B cell (primary cell): Measurements from ENCODE around the gene ADCY10. TPM values are rescaled to one million over a fixed set of nuclear protein-coding genes. Genes with fewer than 3 reads are reported as not detected.

Experiments used
- ATAC-seq: fragments of 200-7000 bp; cut with Tn5 transposase; one replicate; pipeline ENCODE4 v1.10.0; 2021; ENCODE audit warnings: low read depth, mild to moderate bottlenecking, moderate number of reproducible peaks, moderate library complexity
- CTCF ChIA-PET: fragments of 350-600 bp; sonication (Branson Sonifier 250); formaldehyde crosslinking; loops from one replicate; lab custom pipeline; 2021; ENCODE audit warnings: antibody characterized with exemption, inconsistent platforms; lab: Charles Lee
- POLR2A ChIA-PET: fragments of 350-600 bp; sonication (Branson Sonifier 250); formaldehyde crosslinking; loops from one replicate; lab custom pipeline; 2021; ENCODE audit warnings: antibody characterized with exemption; lab: Charles Lee
- DNase-seq: peaks from one replicate; pipeline ENCODE4 v3.0.0; 2013
- H2AFZ ChIP-seq: 2 replicates; pipeline ENCODE4 v1.6.1; 2012; ENCODE audit warnings: mild to moderate bottlenecking, low read depth, low read length; ENCODE audit not compliant: insufficient read depth, poor library complexity, severe bottlenecking
- H3K27ac ChIP-seq, 2 donors: 1 replicate in 1 of 2; 2 replicates in 1 of 2; pipeline ENCODE4 v1.5.1; 2012 to 2013; ENCODE audit warnings: low read length in 2 of 2, mild to moderate bottlenecking in 2 of 2, moderate library complexity in 1 of 2
- H3K27me3 ChIP-seq, 4 experiments: fragments of 200-600 bp in 1 of 4; sonication (generic) in 1 of 4; replicated peaks in 1 of 4; 1 replicate in 2 of 4; 2 replicates in 2 of 4; pipeline versions ENCODE4 v1.6.1 to v1.7.0; 2013 to 2016; ENCODE audit warnings: low read length in 3 of 4, mild to moderate bottlenecking in 2 of 4, mixed read lengths in 1 of 4, moderate library complexity in 1 of 4; ENCODE audit not compliant: insufficient read depth in 4 of 4, control insufficient read depth in 3 of 4; ENCODE audit errors: control extremely low read depth in 1 of 4
- H3K36me3 ChIP-seq, 2 experiments: replicated peaks in 1 of 2; 1 replicate in 1 of 2; 2 replicates in 1 of 2; pipeline versions ENCODE4 v1.6.1 to v1.7.1; 2013; ENCODE audit warnings: low read length in 1 of 2; ENCODE audit not compliant: insufficient read depth in 2 of 2, control insufficient read depth in 1 of 2; ENCODE audit errors: control extremely low read depth in 1 of 2, extremely low read depth in 1 of 2
- H3K4me1 ChIP-seq, 2 donors: fragments of 200-600 bp in 1 of 2; sonication (generic) in 1 of 2; 1 replicate in 1 of 2; 2 replicates in 1 of 2; pipeline versions ENCODE4 v1.5.1 to v1.6.1; 2013 to 2017; ENCODE audit warnings: low read length in 2 of 2; ENCODE audit not compliant: control insufficient read depth in 2 of 2, insufficient read depth in 2 of 2
- H3K4me2 ChIP-seq: replicated peaks from 2 replicates; pipeline ENCODE3; 2012; ENCODE audit warnings: mild to moderate bottlenecking, low read depth, low read length; ENCODE audit not compliant: poor library complexity, severe bottlenecking
- H3K4me3 ChIP-seq, 5 experiments: fragments of 200-600 bp in 1 of 5; sonication (generic) in 1 of 5; 1 replicate in 3 of 5; 2 replicates in 2 of 5; pipeline versions ENCODE4 v1.5.1 to v1.7.0; 2011 to 2016; ENCODE audit warnings: low read length in 4 of 5, mild to moderate bottlenecking in 4 of 5, low read depth in 2 of 5, control low read depth in 1 of 5, moderate library complexity in 1 of 5; ENCODE audit not compliant: insufficient read depth in 1 of 5; ENCODE audit errors: control extremely low read depth in 1 of 5, extremely low read depth in 1 of 5
- H3K79me2 ChIP-seq: fragments of 200-600 bp; sonication (generic); one replicate; pipeline ENCODE4 v1.6.0; 2016; ENCODE audit warnings: low read length; ENCODE audit not compliant: control insufficient read depth, insufficient read depth
- H3K9ac ChIP-seq: fragments of 200-600 bp; sonication (generic); 2 replicates; pipeline ENCODE4 v1.6.1; 2017; ENCODE audit warnings: mild to moderate bottlenecking, low read length, moderate library complexity
- H3K9me3 ChIP-seq, 3 donors: one replicate each; pipeline versions ENCODE4 v1.6.1 to v1.7.1; 2013; ENCODE audit warnings: low read length in 2 of 3; ENCODE audit not compliant: control insufficient read depth in 2 of 3, insufficient read depth in 1 of 3; ENCODE audit errors: control extremely low read depth in 1 of 3
- H4K20me1 ChIP-seq: 2 replicates; pipeline ENCODE4 v1.6.0; 2012; ENCODE audit warnings: mild to moderate bottlenecking, low read length; ENCODE audit not compliant: insufficient read depth, control insufficient read depth, poor library complexity, severe bottlenecking
- H3K27ac Mint-ChIP-seq: one replicate; pipeline ENCODE4 v1.8.0; 2021; ENCODE audit warnings: mixed read lengths
- H3K27me3 Mint-ChIP-seq: one replicate; pipeline ENCODE4 v1.8.0; 2021; ENCODE audit warnings: mixed read lengths
- H3K4me1 Mint-ChIP-seq: one replicate; pipeline ENCODE4 v1.8.0; 2021; ENCODE audit warnings: mixed read lengths
- H3K4me3 Mint-ChIP-seq: one replicate; pipeline ENCODE4 v1.8.0; 2021; ENCODE audit warnings: mixed read lengths
- H3K9me3 Mint-ChIP-seq: one replicate; pipeline ENCODE4 v1.8.0; 2022; ENCODE audit warnings: mixed read lengths; ENCODE audit not compliant: insufficient read depth
- CTCF ChIP-seq: fragments of 200-600 bp; IDR thresholded peaks from one replicate; pipeline ENCODE4 v1.8.0; 2022; ENCODE audit warnings: antibody characterized with exemption, mild to moderate bottlenecking
- EZH2 ChIP-seq: IDR thresholded peaks from 2 replicates; pipeline ENCODE4 v1.6.1; 2012; ENCODE audit warnings: borderline replicate concordance, low read depth, mild to moderate bottlenecking, moderate library complexity, low read length; ENCODE audit not compliant: insufficient read depth, poor library complexity, severe bottlenecking
- WGBS: methylation state at CpG from one replicate; pipeline ENCODE4 v1.1.5; 2013; ENCODE audit warnings: missing lambda C conversion rate; ENCODE audit not compliant: insufficient coverage; 5-methylcytosine and 5-hydroxymethylcytosine counted together
- intact Hi-C: fragments of 100-400 bp; cut with micrococcal nuclease; formaldehyde crosslinking; loops from one replicate; pipeline ENCODE4 v1.10.0; 2022
- polyA plus RNA-seq: library from polyadenylated mRNA; depleted of rRNA; stranded (reverse); fragments of >200 nt; gene quantifications from 2 replicates; pipeline ENCODE4 v1.2.3, GENCODE V29; 2012
- total RNA-seq, 2 donors: library from RNA; stranded (reverse); fragments of 120-200 nt in 1 of 2; gene quantifications; 1 replicate in 1 of 2; 2 replicates in 1 of 2; pipeline versions ENCODE4 v1.2.3 to v1.2.4, GENCODE V29; 2013 to 2022

ADCY10 gene
- total and polyA plus RNA-seq, 2 donors (not counting 1 experiment from before 2014, with no cell fraction given) = 0.15 TPM; not detected in 1

GRCh38 chr1:167786502-167786901, 127.4 kb downstream of the ADCY10 start:
- H3K27me3 ChIP-seq = no peaks in the 10 kb centered on the region
- no peaks in the 10 kb centered on the region for H3K4me1 ChIP-seq
- no peaks in the 10 kb centered on the region for H3K79me2 ChIP-seq
- no peaks in the 10 kb centered on the region for H3K9me3 ChIP-seq
- H3K27ac ChIP-seq = no peak overlapping the region
- intact Hi-C loops = no loop called here
- DNase-seq (no peak), ATAC-seq (no peak)
- H3K9ac ChIP-seq = no peak overlapping the region
- peaks cover 2 to 13% of the 10 kb centered on the region in 2 experiments for H3K36me3 ChIP-seq
- no peak overlapping the region for H2AFZ ChIP-seq
- 100% methylated on average over 1 of the region's 5 CpGs for WGBS
- H3K4me2 ChIP-seq = no peak overlapping the region
- H3K4me3 ChIP-seq = no peak overlapping the region
- H3K27ac Mint-ChIP-seq = no peak overlapping the region
- no peak overlapping the region for H3K4me3 Mint-ChIP-seq
- H3K27me3 Mint-ChIP-seq = no peaks in the 10 kb centered on the region
- no peaks in the 10 kb centered on the region for H4K20me1 ChIP-seq
- H3K4me1 Mint-ChIP-seq = no peaks in the 10 kb centered on the region
- POLR2A ChIA-PET = no interaction called here
- CTCF ChIA-PET = interaction anchor here (0.8 kb wide), 1 partner anchor 17 kb away, joined by 3 read pairs; no protein-coding TSS in a partner anchor
- TF ChIP-seq EZH2 (no peak), CTCF (no peak)
- no peaks in the 10 kb centered on the region for H3K9me3 Mint-ChIP-seq

GRCh38 chr1:167784876-167785550, 128.9 kb downstream of the ADCY10 start:
- intact Hi-C loops = no loop called here
- H3K4me3 Mint-ChIP-seq = no peak overlapping the region
- DNase-seq (no peak), ATAC-seq (no peak)
- Histone ChIP-seq H3K36me3 (peaks cover 5 to 11% of the 10 kb centered on the region in 2 experiments), H3K9ac (no peak overlapping the region), H3K9me3 (peaks cover 0 to 3% (median 0%) of the 10 kb centered on the region in 3 donors), H3K27me3 (no peaks in the 10 kb centered on the region), H4K20me1 (no peaks in the 10 kb centered on the region), H3K4me1 (no peaks in the 10 kb centered on the region), H3K79me2 (no peaks in the 10 kb centered on the region), H3K4me3 (no peak overlapping the region), H2AFZ (no peak overlapping the region), H3K27ac (no peak overlapping the region), H3K4me2 (no peak overlapping the region)
- WGBS = 91% methylated on average over 1 of the region's 3 CpGs
- no peaks in the 10 kb centered on the region for H3K9me3 Mint-ChIP-seq
- no peak for TF ChIP-seq CTCF
- no peak for TF ChIP-seq EZH2
- CTCF ChIA-PET = no interaction called here
- POLR2A ChIA-PET = no interaction called here
- H3K4me1 Mint-ChIP-seq = no peaks in the 10 kb centered on the region
- H3K27ac Mint-ChIP-seq = no peak overlapping the region
- no peaks in the 10 kb centered on the region for H3K27me3 Mint-ChIP-seq
